HCT116 (cell line): ENCODE data around the gene GTPBP1. TPM values are rescaled to one million over a fixed set of nuclear protein-coding genes. Genes with fewer than 3 reads are reported as not detected.

Experiments used
- ATAC-seq: fragments of 200-7000 bp; cut with Tn5 transposase; 2 replicates; pipeline ENCODE4 v1.9.1; 2020; ENCODE audit warnings: mild to moderate bottlenecking, moderate library complexity
- BruUV-seq: library from RNA; stranded (reverse); fragments of 400-500 nt; replicated peaks from 2 replicates; lab custom pipeline; 2021; lab: Mats Ljungman, UMichigan
- CTCF ChIA-PET: fragments of 300-600 bp; sonication (Branson Sonifier 250); formaldehyde crosslinking; loops from one replicate; lab custom pipeline; 2021; ENCODE audit warnings: antibody characterized with exemption; lab: Charles Lee
- POLR2A ChIA-PET: fragments of 300-600, 350-600 bp; sonication (Branson Sonifier 250); formaldehyde crosslinking; loops from one replicate; lab custom pipeline; 2021; ENCODE audit warnings: antibody characterized with exemption; lab: Charles Lee
- RAD21 ChIA-PET, 2 experiments: fragments of 300-600 bp; sonication (Branson Sonifier 250); formaldehyde crosslinking; loops; one replicate each; lab custom pipeline; 2023; ENCODE audit warnings: low total read pairs in 2 of 2; ENCODE audit not compliant: uncharacterized antibody in 2 of 2, unreplicated experiment in 2 of 2, low non-redundant PET in 1 of 2; lab: Charles Lee
- DNase-seq: peaks from one replicate; pipeline ENCODE4 v3.0.0-alpha.2; 2010; ENCODE audit warnings: low read depth, low spot score
- H2AFZ ChIP-seq: fragments of 200-600 bp; shearing (Covaris generic), sonication (generic); 2 replicates; pipeline ENCODE4 v1.6.1; 2017; ENCODE audit warnings: low read depth, mixed run types, mixed read lengths, antibody characterized with exemption, low read length; ENCODE audit not compliant: poor library complexity, severe bottlenecking
- H3K27ac ChIP-seq: 2 replicates; pipeline ENCODE4 v1.5.1; 2012; ENCODE audit warnings: low read depth, low read length
- H3K27me3 ChIP-seq: fragments of 200-600 bp; sonication (generic); 2 replicates; pipeline ENCODE4 v1.6.1; 2016; ENCODE audit warnings: mixed run types, low read length, mixed read lengths; ENCODE audit not compliant: insufficient read depth
- H3K36me3 ChIP-seq, 2 experiments: fragments of 200-500 bp in 1 of 2; fragments of 200-600 bp in 1 of 2; sonication (Bioruptor generic) in 1 of 2; sonication (generic) in 1 of 2; 2 replicates each; pipeline versions ENCODE4 v1.5.1 to v1.6.1; 2014 to 2016; ENCODE audit warnings: low read length in 2 of 2, inconsistent platforms in 1 of 2, mixed read lengths in 1 of 2, mixed run types in 1 of 2; ENCODE audit not compliant: insufficient read depth in 2 of 2, control insufficient read depth in 1 of 2
- H3K4me1 ChIP-seq, 2 experiments: fragments of 200-600 bp in 1 of 2; sonication (generic) in 1 of 2; 2 replicates each; pipeline versions ENCODE4 v1.5.1 to v1.6.1; 2012 to 2017; ENCODE audit warnings: low read length in 2 of 2, inconsistent platforms in 1 of 2, mild to moderate bottlenecking in 1 of 2, mixed read lengths in 1 of 2, mixed run types in 1 of 2, moderate library complexity in 1 of 2; ENCODE audit not compliant: insufficient read depth in 2 of 2, control insufficient read depth in 1 of 2
- H3K4me2 ChIP-seq: fragments of 200-600 bp; sonication (generic); 2 replicates; pipeline ENCODE4 v1.6.1; 2017; ENCODE audit warnings: mixed run types, low read length, mixed read lengths
- H3K4me3 ChIP-seq, 2 experiments: fragments of 200-600 bp in 1 of 2; sonication (generic) in 1 of 2; replicated peaks in 1 of 2; 2 replicates each; pipeline ENCODE4 v1.5.1; 2011 to 2016; ENCODE audit warnings: low read length in 2 of 2, control low read depth in 1 of 2, low read depth in 1 of 2, mild to moderate bottlenecking in 1 of 2, mixed read lengths in 1 of 2, mixed run types in 1 of 2
- H3K79me2 ChIP-seq: fragments of 200-600 bp; sonication (generic); 2 replicates; pipeline ENCODE4 v1.6.1; 2017; ENCODE audit warnings: mild to moderate bottlenecking, mixed run types, low read length, moderate library complexity, mixed read lengths; ENCODE audit not compliant: insufficient read depth
- H3K9ac ChIP-seq: fragments of 200-600 bp; sonication (generic); 2 replicates; pipeline ENCODE4 v1.6.1; 2016; ENCODE audit warnings: low read length, mixed read lengths
- H3K9me2 ChIP-seq: fragments of 200-600 bp; sonication (generic), shearing (Covaris generic); 2 replicates; pipeline ENCODE4 v1.6.1; 2017; ENCODE audit warnings: mixed run types, mild to moderate bottlenecking, moderate library complexity; ENCODE audit not compliant: insufficient read depth
- H3K9me3 ChIP-seq, 2 experiments: fragments of 200-500 bp in 1 of 2; fragments of 200-600 bp in 1 of 2; sonication (Bioruptor generic) in 1 of 2; sonication (generic) in 1 of 2; 2 replicates each; pipeline ENCODE4 v1.6.1; 2014 to 2017; ENCODE audit warnings: low read length in 2 of 2, mixed read lengths in 2 of 2, inconsistent platforms in 1 of 2, low read depth in 1 of 2, mild to moderate bottlenecking in 1 of 2, mixed run types in 1 of 2, moderate library complexity in 1 of 2; ENCODE audit not compliant: control insufficient read depth in 1 of 2, insufficient read depth in 1 of 2
- H4K20me1 ChIP-seq: fragments of 200-600 bp; sonication (generic), shearing (Covaris generic); 2 replicates; pipeline ENCODE4 v1.6.1; 2017; ENCODE audit warnings: mixed run types, mild to moderate bottlenecking, moderate library complexity; ENCODE audit not compliant: insufficient read depth
- CBX3 ChIP-seq: IDR thresholded peaks from 2 replicates; pipeline ENCODE4 v1.6.1; 2012; ENCODE audit warnings: low read depth
- EGR1 ChIP-seq: IDR thresholded peaks from 2 replicates; pipeline ENCODE4 v1.6.1; 2012; ENCODE audit warnings: low read depth
- ELF1 ChIP-seq: IDR thresholded peaks from 2 replicates; pipeline ENCODE4 v1.6.1; 2012; ENCODE audit warnings: low read depth, borderline replicate concordance
- EZH2 ChIP-seq: fragments of 200-600 bp; sonication (generic); IDR thresholded peaks from 2 replicates; pipeline ENCODE4 v1.6.1; 2017; ENCODE audit warnings: antibody characterized with exemption, mixed run types
- JUND ChIP-seq: IDR thresholded peaks from 2 replicates; pipeline ENCODE4 v1.6.1; 2012
- POLR2A ChIP-seq: IDR thresholded peaks from 2 replicates; pipeline ENCODE4 v1.7.0; 2011; ENCODE audit warnings: borderline replicate concordance; ENCODE audit not compliant: insufficient read depth, insufficient read length; ENCODE audit errors: extremely low read depth
- RAD21 ChIP-seq: IDR thresholded peaks from 2 replicates; pipeline ENCODE4 v1.6.1; 2012; ENCODE audit warnings: low read depth, mild to moderate bottlenecking
- SRF ChIP-seq: IDR thresholded peaks from 2 replicates; pipeline ENCODE4 v1.6.1; 2012; ENCODE audit warnings: low read depth
- TCF7L2 ChIP-seq: IDR thresholded peaks from 2 replicates; pipeline ENCODE4 v1.7.0; 2011; ENCODE audit warnings: borderline replicate concordance, inconsistent platforms; ENCODE audit not compliant: insufficient read depth, insufficient read length; ENCODE audit errors: extremely low read depth
- YY1 ChIP-seq: IDR thresholded peaks from 2 replicates; pipeline ENCODE4 v1.6.1; 2011; ENCODE audit warnings: low read length, low read depth, moderate library complexity, mild to moderate bottlenecking; ENCODE audit not compliant: insufficient replicate concordance; ENCODE audit errors: extremely low read depth
- ZNF274 ChIP-seq: fragments of 200-500 bp; sonication (Bioruptor generic); IDR thresholded peaks from 2 replicates; pipeline ENCODE4 v1.6.1; 2014; ENCODE audit warnings: mild to moderate bottlenecking, low read depth, low read length, inconsistent platforms
- intact Hi-C: fragments of 100-400 bp; cut with micrococcal nuclease; formaldehyde crosslinking; loops from 2 replicates; pipeline ENCODE4 v1.10.0; 2022
- total RNA-seq: library from RNA; stranded (reverse); gene quantifications from one replicate; pipeline ENCODE4 v1.2.1, GENCODE V29; 2021; ENCODE audit not compliant: unreplicated experiment
- TF ChIP-seq, protein P1 (sequence below): IDR thresholded peaks from 2 replicates; pipeline ENCODE4 v1.6.1; 2012; ENCODE audit warnings: low read depth
- TF ChIP-seq, protein P2 (sequence below): IDR thresholded peaks from 2 replicates; pipeline ENCODE4 v1.6.1; 2012
- TF ChIP-seq, protein P3 (sequence below): IDR thresholded peaks from 2 replicates; pipeline ENCODE4 v1.6.1; 2012
- TF ChIP-seq, protein P4 (sequence below): IDR thresholded peaks from 2 replicates; pipeline ENCODE4 v1.6.1; 2011; ENCODE audit warnings: mild to moderate bottlenecking, low read length, moderate library complexity; ENCODE audit not compliant: insufficient replicate concordance; ENCODE audit errors: extremely low read depth

GTPBP1 gene
- total RNA-seq, 1 experiment from 2014 or later, result 48.2 TPM

DNA sequence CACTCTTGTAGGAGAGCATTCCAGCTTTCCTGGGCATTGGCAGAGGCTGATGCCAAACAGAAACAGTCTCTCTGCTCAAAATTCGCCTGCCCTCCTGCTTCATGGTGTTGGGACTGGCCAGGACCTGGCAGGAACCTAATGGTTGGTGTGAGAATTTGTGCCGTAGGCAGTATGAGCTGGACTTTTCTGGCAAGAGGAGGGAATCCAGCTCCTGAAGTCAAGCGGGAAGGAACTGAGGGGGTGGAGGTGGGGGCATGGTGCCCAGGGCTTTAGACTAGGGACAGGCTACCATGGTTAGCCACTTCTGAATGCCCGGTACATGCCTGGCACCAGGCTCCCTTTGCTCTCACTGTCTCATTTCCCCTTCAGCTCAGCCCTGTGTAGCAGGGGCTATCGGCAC is 30.9 kb upstream of the GTPBP1 start:
- DNase-seq, result no peak
- TF ChIP-seq, protein P1, sequence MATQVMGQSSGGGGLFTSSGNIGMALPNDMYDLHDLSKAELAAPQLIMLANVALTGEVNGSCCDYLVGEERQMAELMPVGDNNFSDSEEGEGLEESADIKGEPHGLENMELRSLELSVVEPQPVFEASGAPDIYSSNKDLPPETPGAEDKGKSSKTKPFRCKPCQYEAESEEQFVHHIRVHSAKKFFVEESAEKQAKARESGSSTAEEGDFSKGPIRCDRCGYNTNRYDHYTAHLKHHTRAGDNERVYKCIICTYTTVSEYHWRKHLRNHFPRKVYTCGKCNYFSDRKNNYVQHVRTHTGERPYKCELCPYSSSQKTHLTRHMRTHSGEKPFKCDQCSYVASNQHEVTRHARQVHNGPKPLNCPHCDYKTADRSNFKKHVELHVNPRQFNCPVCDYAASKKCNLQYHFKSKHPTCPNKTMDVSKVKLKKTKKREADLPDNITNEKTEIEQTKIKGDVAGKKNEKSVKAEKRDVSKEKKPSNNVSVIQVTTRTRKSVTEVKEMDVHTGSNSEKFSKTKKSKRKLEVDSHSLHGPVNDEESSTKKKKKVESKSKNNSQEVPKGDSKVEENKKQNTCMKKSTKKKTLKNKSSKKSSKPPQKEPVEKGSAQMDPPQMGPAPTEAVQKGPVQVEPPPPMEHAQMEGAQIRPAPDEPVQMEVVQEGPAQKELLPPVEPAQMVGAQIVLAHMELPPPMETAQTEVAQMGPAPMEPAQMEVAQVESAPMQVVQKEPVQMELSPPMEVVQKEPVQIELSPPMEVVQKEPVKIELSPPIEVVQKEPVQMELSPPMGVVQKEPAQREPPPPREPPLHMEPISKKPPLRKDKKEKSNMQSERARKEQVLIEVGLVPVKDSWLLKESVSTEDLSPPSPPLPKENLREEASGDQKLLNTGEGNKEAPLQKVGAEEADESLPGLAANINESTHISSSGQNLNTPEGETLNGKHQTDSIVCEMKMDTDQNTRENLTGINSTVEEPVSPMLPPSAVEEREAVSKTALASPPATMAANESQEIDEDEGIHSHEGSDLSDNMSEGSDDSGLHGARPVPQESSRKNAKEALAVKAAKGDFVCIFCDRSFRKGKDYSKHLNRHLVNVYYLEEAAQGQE, result no peak
- TF ChIP-seq JUND, result no peak
- no peak for TF ChIP-seq EGR1
- TF ChIP-seq CBX3, result no peak
- TF ChIP-seq RAD21, result no peak
- no peak for TF ChIP-seq TCF7L2
- TF ChIP-seq, protein P2, sequence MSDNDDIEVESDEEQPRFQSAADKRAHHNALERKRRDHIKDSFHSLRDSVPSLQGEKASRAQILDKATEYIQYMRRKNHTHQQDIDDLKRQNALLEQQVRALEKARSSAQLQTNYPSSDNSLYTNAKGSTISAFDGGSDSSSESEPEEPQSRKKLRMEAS, result no peak
- TF ChIP-seq EZH2, result no peak
- TF ChIP-seq, protein P3, sequence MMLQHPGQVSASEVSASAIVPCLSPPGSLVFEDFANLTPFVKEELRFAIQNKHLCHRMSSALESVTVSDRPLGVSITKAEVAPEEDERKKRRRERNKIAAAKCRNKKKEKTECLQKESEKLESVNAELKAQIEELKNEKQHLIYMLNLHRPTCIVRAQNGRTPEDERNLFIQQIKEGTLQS, result no peak
- TF ChIP-seq ELF1, result no peak
- TF ChIP-seq, protein P4, sequence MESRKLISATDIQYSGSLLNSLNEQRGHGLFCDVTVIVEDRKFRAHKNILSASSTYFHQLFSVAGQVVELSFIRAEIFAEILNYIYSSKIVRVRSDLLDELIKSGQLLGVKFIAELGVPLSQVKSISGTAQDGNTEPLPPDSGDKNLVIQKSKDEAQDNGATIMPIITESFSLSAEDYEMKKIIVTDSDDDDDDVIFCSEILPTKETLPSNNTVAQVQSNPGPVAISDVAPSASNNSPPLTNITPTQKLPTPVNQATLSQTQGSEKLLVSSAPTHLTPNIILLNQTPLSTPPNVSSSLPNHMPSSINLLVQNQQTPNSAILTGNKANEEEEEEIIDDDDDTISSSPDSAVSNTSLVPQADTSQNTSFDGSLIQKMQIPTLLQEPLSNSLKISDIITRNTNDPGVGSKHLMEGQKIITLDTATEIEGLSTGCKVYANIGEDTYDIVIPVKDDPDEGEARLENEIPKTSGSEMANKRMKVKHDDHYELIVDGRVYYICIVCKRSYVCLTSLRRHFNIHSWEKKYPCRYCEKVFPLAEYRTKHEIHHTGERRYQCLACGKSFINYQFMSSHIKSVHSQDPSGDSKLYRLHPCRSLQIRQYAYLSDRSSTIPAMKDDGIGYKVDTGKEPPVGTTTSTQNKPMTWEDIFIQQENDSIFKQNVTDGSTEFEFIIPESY, result no peak
- no peak for TF ChIP-seq POLR2A
- no peak for TF ChIP-seq ZNF274
- TF ChIP-seq YY1, result no peak
- no peak for TF ChIP-seq SRF

More for the DNA sequence above, 30.9 kb upstream of the GTPBP1 start:
- Histone ChIP-seq H3K9me3 (no peaks in the 10 kb centered on the region), H4K20me1 (no peaks in the 10 kb centered on the region), H3K9me2 (no peaks in the 10 kb centered on the region), H3K36me3 (peaks cover 2 to 7% of the 10 kb centered on the region in 2 experiments; a peak in 2 of 4 replicates), H3K27ac (no peak overlapping the region), H3K27me3 (no peaks in the 10 kb centered on the region), H3K79me2 (no peaks in the 10 kb centered on the region), H3K4me2 (no peak overlapping the region), H2AFZ (no peak overlapping the region), H3K9ac (no peak overlapping the region), H3K4me1 (no peaks in the 10 kb centered on the region), H3K4me3 (no peak overlapping the region)
- CTCF ChIA-PET, result no interaction called here
- no peak for ATAC-seq
- RAD21 ChIA-PET, result no interaction called here
- BruUV-seq, result no TSS peak
- intact Hi-C loops, result no loop called here
- POLR2A ChIA-PET, result interaction anchor here (0.7 kb wide), 1 partner anchor 252 kb away, joined by 3 read pairs; no protein-coding TSS in a partner anchor
